A673 (cell line): Measurements from ENCODE around the gene C9. TPM values are rescaled to one million over a fixed set of nuclear protein-coding genes. Genes with fewer than 3 reads are reported as not detected.

Experiments used
- BruUV-seq: library from RNA; stranded (reverse); fragments of 400-500 nt; replicated peaks from 2 replicates; lab custom pipeline; 2021; lab: Mats Ljungman, UMichigan
- CTCF ChIA-PET: fragments of 300-600 bp; sonication (Branson Sonifier 250); formaldehyde crosslinking; loops from one replicate; lab custom pipeline; 2022; ENCODE audit warnings: antibody characterized with exemption; lab: Charles Lee
- POLR2A ChIA-PET: fragments of 300-600 bp; sonication (Branson Sonifier 250); formaldehyde crosslinking; loops from one replicate; lab custom pipeline; 2022; ENCODE audit warnings: antibody characterized with exemption; ENCODE audit not compliant: low non-redundant PET; lab: Charles Lee
- DNase-seq: peaks from one replicate; pipeline ENCODE4 v3.0.0-alpha.2; 2015; ENCODE audit warnings: low spot score
- H3K27ac ChIP-seq: fragments of 200-600 bp; sonication (generic); 2 replicates; pipeline ENCODE4 v1.5.1; 2016; ENCODE audit warnings: mixed run types, low read depth, mild to moderate bottlenecking, mixed read lengths, antibody characterized with exemption, low read length; ENCODE audit not compliant: poor library complexity, severe bottlenecking
- H3K27me3 ChIP-seq: fragments of 200-600 bp; sonication (generic); replicated peaks from 2 replicates; pipeline ENCODE4 v1.6.1; 2017; ENCODE audit warnings: mixed run types, low read depth, mild to moderate bottlenecking, mixed read lengths, antibody characterized with exemption, low read length; ENCODE audit not compliant: insufficient read depth, poor library complexity
- H3K36me3 ChIP-seq: fragments of 200-600 bp; sonication (generic); 2 replicates; pipeline ENCODE4 v1.6.1; 2016; ENCODE audit warnings: mixed run types, mild to moderate bottlenecking, mixed read lengths, antibody characterized with exemption, low read length; ENCODE audit not compliant: insufficient read depth, poor library complexity, severe bottlenecking
- H3K4me1 ChIP-seq: fragments of 200-600 bp; sonication (generic); 2 replicates; pipeline ENCODE4 v1.6.1; 2017; ENCODE audit warnings: mixed run types, mild to moderate bottlenecking, mixed read lengths, antibody characterized with exemption, low read length; ENCODE audit not compliant: insufficient read depth, poor library complexity, severe bottlenecking
- H3K4me3 ChIP-seq: fragments of 200-600 bp; sonication (generic); 2 replicates; pipeline ENCODE4 v1.5.1; 2016; ENCODE audit warnings: low read depth, mixed run types, mild to moderate bottlenecking, mixed read lengths, low read length; ENCODE audit not compliant: poor library complexity, severe bottlenecking
- H3K9me3 ChIP-seq: fragments of 200-600 bp; sonication (generic); 2 replicates; pipeline ENCODE4 v1.6.1; 2016; ENCODE audit warnings: mixed run types, low read depth, mild to moderate bottlenecking, mixed read lengths, antibody characterized with exemption, low read length; ENCODE audit not compliant: poor library complexity, severe bottlenecking
- EZH2 ChIP-seq: fragments of 200-600 bp; sonication (generic); IDR thresholded peaks from 2 replicates; pipeline ENCODE4 v1.6.1; 2017; ENCODE audit warnings: borderline replicate concordance, low read depth, mild to moderate bottlenecking, mixed read lengths, antibody characterized with exemption, low read length; ENCODE audit not compliant: poor library complexity, severe bottlenecking
- intact Hi-C: fragments of 100-400 bp; cut with micrococcal nuclease; formaldehyde crosslinking; loops from one replicate; pipeline ENCODE4 v1.10.0; 2022; ENCODE audit not compliant: unreplicated experiment
- total RNA-seq: library from RNA; stranded (reverse); gene quantifications from 2 replicates; pipeline ENCODE4 v1.2.3, GENCODE V29; 2021
- TF ChIP-seq, protein P1 (sequence below): fragments of 300-800, 200-600 bp; sonication (generic); conservative IDR thresholded peaks from 2 replicates; pipeline ENCODE4 v1.5.1; 2017; ENCODE audit warnings: low read depth, mild to moderate bottlenecking, antibody characterized with exemption, low read length, moderate library complexity, mixed read lengths

C9 gene
- total RNA-seq, 1 experiment from 2014 or later = not detected

DNA sequence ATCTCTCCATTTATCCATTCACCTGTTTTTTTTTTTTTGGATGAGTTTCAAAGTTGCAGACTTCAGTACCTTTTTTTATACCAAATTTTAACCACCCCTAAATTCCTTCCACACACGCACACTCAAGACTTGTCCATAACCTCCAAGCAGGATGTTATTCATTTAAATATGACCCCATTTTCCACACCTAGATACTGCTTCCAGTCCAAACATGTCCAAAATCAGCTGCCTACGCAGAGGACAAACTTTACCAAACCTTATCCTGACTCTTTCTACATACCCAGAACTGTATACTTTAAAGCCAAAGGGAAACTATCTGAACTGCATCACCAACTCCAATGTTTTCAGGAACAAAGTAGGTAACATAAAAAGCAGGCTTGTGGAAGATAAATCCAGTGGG, 108.9 kb downstream of the C9 start:
- no peak for TF ChIP-seq EZH2
- TF ChIP-seq, protein P1, sequence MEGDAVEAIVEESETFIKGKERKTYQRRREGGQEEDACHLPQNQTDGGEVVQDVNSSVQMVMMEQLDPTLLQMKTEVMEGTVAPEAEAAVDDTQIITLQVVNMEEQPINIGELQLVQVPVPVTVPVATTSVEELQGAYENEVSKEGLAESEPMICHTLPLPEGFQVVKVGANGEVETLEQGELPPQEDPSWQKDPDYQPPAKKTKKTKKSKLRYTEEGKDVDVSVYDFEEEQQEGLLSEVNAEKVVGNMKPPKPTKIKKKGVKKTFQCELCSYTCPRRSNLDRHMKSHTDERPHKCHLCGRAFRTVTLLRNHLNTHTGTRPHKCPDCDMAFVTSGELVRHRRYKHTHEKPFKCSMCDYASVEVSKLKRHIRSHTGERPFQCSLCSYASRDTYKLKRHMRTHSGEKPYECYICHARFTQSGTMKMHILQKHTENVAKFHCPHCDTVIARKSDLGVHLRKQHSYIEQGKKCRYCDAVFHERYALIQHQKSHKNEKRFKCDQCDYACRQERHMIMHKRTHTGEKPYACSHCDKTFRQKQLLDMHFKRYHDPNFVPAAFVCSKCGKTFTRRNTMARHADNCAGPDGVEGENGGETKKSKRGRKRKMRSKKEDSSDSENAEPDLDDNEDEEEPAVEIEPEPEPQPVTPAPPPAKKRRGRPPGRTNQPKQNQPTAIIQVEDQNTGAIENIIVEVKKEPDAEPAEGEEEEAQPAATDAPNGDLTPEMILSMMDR = no peak
- CTCF ChIA-PET = no interaction called here
- Histone ChIP-seq H3K4me1 (no peaks in the 10 kb centered on the region), H3K27me3 (no peaks in the 10 kb centered on the region), H3K27ac (no peak overlapping the region), H3K4me3 (no peak overlapping the region), H3K9me3 (no peaks in the 10 kb centered on the region), H3K36me3 (no peaks in the 10 kb centered on the region)
- BruUV-seq = no TSS peak
- intact Hi-C loops = no loop called here
- POLR2A ChIA-PET = no interaction called here
- no peak for DNase-seq

DNA sequence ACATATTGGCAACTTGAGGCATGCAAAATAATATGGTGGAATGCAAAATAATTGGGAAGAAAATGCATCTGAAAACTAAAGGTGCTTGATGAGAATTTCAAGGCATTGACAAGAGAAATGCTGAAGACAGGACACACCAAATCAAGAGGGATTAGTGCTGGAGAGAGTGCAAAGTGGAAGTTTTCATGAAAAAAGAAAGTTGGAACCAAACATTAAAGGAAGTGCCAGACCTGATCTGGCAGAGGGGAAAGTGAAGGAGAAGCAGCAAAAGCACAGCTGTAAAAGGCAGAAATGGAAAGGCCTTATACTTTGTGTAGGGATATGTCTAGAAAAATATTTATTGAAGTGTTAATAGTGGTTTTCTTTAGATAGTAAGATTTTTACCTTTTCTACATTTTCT, 109.6 kb downstream of the C9 start:
- TF ChIP-seq, protein P1 = no peak
- no peak for TF ChIP-seq EZH2
- POLR2A ChIA-PET = no interaction called here
- H3K27me3 ChIP-seq = no peaks in the 10 kb centered on the region
- BruUV-seq = no TSS peak
- no peak overlapping the region for H3K4me3 ChIP-seq
- H3K9me3 ChIP-seq = no peaks in the 10 kb centered on the region
- no peak overlapping the region for H3K27ac ChIP-seq
- CTCF ChIA-PET = no interaction called here
- H3K36me3 ChIP-seq = no peaks in the 10 kb centered on the region
- intact Hi-C loops = no loop called here
- H3K4me1 ChIP-seq = no peaks in the 10 kb centered on the region
- no peak for DNase-seq

DNA sequence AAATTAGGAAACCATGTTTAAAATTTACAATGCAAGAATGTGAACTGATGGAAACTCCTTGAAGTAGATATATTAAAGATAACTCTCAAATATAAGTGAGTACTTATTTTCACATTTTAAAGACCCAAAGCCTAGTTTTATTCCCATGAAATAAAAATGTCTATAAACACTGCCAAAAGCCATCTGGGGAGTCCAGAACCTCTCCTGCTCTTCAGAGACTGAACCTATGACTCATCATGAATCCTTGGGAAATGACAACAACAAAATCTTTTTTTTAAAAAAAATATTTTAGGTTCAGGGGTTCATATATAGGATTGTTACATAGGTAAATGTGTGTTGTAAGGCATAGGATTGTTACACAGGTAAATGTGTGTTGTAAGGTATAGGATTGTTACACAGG, 111.1 kb downstream of the C9 start:
- POLR2A ChIA-PET = no interaction called here

More for the DNA sequence above, 111.1 kb downstream of the C9 start:
- no TSS peak for BruUV-seq
- no peak overlapping the region for H3K27ac ChIP-seq
- H3K4me3 ChIP-seq = no peak overlapping the region
- CTCF ChIA-PET = no interaction called here
- no peak for TF ChIP-seq EZH2
- TF ChIP-seq, protein P1 = no peak
- H3K4me1 ChIP-seq = no peaks in the 10 kb centered on the region
- no peaks in the 10 kb centered on the region for H3K9me3 ChIP-seq
- H3K27me3 ChIP-seq = no peaks in the 10 kb centered on the region
- DNase-seq = no peak
- intact Hi-C loops = no loop called here
- H3K36me3 ChIP-seq = no peaks in the 10 kb centered on the region
